HEK293T (cell line): ENCODE results near the gene RNF150.

ENCODE experiments used
- FOXM1 ChIP-seq: fragments of 450-650 bp; IDR thresholded peaks from 2 replicates; pipeline ENCODE4 v1.6.1; 2017; ENCODE audit warnings: mild to moderate bottlenecking, borderline replicate concordance
- ZNF384 ChIP-seq: fragments of 450-650 bp; IDR thresholded peaks from 2 replicates; pipeline ENCODE4 v1.6.1; 2016

DNA sequence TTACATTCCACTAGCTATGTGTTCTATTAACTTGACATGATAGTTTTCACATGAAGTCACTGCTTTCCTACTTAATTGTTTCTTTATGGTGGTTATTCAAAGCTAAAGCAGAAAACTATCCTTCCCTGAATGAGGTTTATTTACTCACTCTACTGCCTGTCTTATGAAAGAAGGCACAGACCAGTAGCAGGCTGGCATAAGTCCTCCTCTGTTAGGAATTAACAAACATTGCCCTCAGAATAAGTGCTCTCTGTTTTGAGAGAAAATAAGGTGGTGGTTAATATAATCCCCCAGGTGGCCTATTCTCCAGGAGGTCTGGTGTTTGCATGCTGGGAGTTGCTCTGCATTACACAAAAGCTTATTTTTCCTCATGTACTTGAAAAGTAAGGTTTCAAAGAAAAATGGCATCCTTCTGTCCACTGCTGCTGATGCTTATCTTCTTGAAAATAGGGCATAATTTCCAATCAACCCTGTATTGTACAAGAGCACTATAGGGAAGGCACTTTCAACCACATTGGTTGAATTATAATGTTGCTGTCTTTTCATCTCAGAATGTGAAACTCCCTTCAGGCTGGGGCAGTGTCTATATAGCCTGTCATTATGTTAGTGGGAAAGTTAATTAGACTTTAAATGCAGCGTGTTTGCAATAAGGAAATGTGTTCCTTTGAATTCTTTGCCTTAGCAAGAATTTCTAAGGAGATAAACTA lies 257.4 kb downstream of the RNF150 start:
- TF ChIP-seq ZNF384: no peak
- TF ChIP-seq FOXM1: no peak
